ENCODE results near the gene MAD1L1. TPM values are rescaled to one million over a fixed set of nuclear protein-coding genes. Genes with fewer than 3 reads are reported as not detected.

Gene MAD1L1
- total RNA-seq, 3 donors from 2014 or later: 25.3 to 31.2 (median 26.2) TPM

GRCh38 chr7:1936531-1937251 is 296.1 kb downstream of the MAD1L1 start:
- ATAC-seq: no peak
- Histone ChIP-seq H3K4me3 (no peak overlapping the region), H3K9me3 (no peaks in the 10 kb centered on the region), H3K4me1 (ENCODE audit: low read depth) (no peaks in the 10 kb centered on the region), H3K36me3 (ENCODE audit: low read depth) (no peaks in the 10 kb centered on the region)
- peak in 1 of 3 donors; percentile 43 for DNase-seq
- no peak for TF ChIP-seq CTCF (IDR thresholded peaks at IDR 0.05)
- intact Hi-C loops (cut with DNase I, micrococcal nuclease): no loop called here

GRCh38 chr7:1936006-1936310 is 296.8 kb downstream of the MAD1L1 start:
- no peak for TF ChIP-seq CTCF (IDR thresholded peaks at IDR 0.05)
- no peak for ATAC-seq
- intact Hi-C loops (cut with DNase I, micrococcal nuclease): no loop called here

GRCh38 chr7:1935176-1936005 is 297.4 kb downstream of the MAD1L1 start:
- intact Hi-C loops (cut with DNase I, micrococcal nuclease): no loop called here
- Histone ChIP-seq H3K36me3 (ENCODE audit: low read depth) (no peaks in the 10 kb centered on the region), H3K4me1 (ENCODE audit: low read depth) (no peaks in the 10 kb centered on the region), H3K4me3 (no peak overlapping the region), H3K9me3 (no peaks in the 10 kb centered on the region)
- ATAC-seq: no peak
- DNase-seq: peak in 1 of 3 donors; percentile 43
- TF ChIP-seq CTCF (IDR thresholded peaks at IDR 0.05): no peak

More at GRCh38 chr7:1936006-1936310, 296.8 kb downstream of the MAD1L1 start:
- Histone ChIP-seq H3K4me3 (no peak overlapping the region), H3K9me3 (no peaks in the 10 kb centered on the region), H3K36me3 (ENCODE audit: low read depth) (no peaks in the 10 kb centered on the region), H3K4me1 (ENCODE audit: low read depth) (no peaks in the 10 kb centered on the region)
- peak in 1 of 3 donors; percentile 44 for DNase-seq

- H3K9me3 ChIP-seq: no peaks in the 10 kb centered on the region
- no peaks in the 10 kb centered on the region for H3K4me1 ChIP-seq (ENCODE audit: low read depth)
- DNase-seq (no peak), ATAC-seq (no peak)
- no peak overlapping the region for H3K4me3 ChIP-seq
- no peak for TF ChIP-seq CTCF (IDR thresholded peaks at IDR 0.05)
- no peaks in the 10 kb centered on the region for H3K36me3 ChIP-seq (ENCODE audit: low read depth)
- intact Hi-C loops (cut with DNase I, micrococcal nuclease): no loop called here
Measured at GRCh38 chr7:1934756-1935155, 298.0 kb downstream of the MAD1L1 start.

- DNase-seq (no peak), ATAC-seq (no peak)
- intact Hi-C loops (cut with DNase I, micrococcal nuclease): no loop called here
- H3K4me3 ChIP-seq: no peak overlapping the region
- no peaks in the 10 kb centered on the region for H3K4me1 ChIP-seq (ENCODE audit: low read depth)
- H3K36me3 ChIP-seq (ENCODE audit: low read depth): no peaks in the 10 kb centered on the region
- no peak for TF ChIP-seq CTCF (IDR thresholded peaks at IDR 0.05)
- no peaks in the 10 kb centered on the region for H3K9me3 ChIP-seq
Measured at GRCh38 chr7:1934017-1934416, 298.7 kb downstream of the MAD1L1 start.
